ENCODE measurements around the gene ZNF143.
"Not testable (repeated sequence)": the region's sequence is repeated elsewhere in the genome, so short reads cannot be mapped to it uniquely, and the experiment has no call there.

The ZNF143 gene

DNA sequence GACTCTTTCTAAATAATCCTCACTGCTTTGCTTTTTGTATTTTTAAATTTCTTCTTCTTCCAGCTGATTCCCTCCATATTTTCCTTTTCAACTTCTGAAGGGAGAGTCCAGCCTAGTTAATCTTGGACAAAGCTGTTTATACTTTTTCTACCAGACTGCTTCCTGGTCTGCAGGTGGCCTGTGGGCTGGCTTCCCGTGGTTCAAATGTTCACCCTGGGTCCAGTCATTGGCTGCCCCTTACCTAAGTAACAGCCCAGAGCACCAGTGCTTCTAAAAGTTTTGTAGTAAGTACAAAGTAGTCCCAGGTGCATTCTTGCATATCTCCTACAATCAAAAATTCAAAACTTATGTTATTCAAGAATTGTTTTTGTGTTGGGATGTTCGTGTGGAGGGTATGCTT is 19.1 kb downstream of the ZNF143 start:
- Mint-ChIP-seq H3K9me3 (no peaks in the 10 kb centered on the region), H3K27ac (peak overlapping the region; percentile 58), H3K4me1 (ENCODE audit: low read depth) (no peaks in the 10 kb centered on the region), H3K27me3 (no peaks in the 10 kb centered on the region), H3K36me3 (ENCODE audit: low read depth) (peaks cover 47% of the 10 kb centered on the region), H3K4me3 (no peak overlapping the region)

DNA sequence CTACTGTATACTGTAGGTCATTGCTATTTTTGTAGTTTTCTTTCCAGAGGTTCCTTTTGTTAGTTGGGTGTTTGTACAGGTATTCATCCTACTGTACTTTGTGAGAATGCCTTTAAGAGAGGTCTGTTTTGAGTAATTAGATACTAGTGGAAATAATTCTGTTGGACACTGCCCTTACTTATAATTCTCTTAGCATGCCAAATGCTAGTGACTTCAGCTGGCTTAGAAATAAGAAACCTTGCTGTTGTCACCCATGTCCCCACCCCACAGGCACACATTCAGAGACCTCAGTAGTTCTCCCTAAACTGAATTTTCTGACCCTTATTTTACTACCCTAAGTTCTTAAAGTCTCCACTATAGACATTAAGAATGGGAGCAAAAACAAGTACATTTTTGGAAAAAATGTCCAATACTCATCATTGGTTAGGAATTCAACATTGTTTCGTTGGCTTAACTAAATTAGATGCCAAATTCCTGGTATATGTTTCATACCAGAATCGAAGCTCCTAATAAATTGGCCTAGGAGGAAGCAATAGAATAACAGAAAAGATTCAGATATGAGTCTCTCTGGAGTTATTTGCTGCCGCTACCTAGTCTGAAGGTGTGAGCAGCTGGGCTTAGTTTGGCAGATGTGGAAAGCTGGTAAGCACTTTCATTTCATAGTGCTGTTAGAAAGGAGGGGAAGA is 28.4 kb downstream of the ZNF143 start:
- Mint-ChIP-seq H3K27ac (no peak overlapping the region), H3K36me3 (ENCODE audit: low read depth) (peaks cover 46% of the 10 kb centered on the region)

DNA sequence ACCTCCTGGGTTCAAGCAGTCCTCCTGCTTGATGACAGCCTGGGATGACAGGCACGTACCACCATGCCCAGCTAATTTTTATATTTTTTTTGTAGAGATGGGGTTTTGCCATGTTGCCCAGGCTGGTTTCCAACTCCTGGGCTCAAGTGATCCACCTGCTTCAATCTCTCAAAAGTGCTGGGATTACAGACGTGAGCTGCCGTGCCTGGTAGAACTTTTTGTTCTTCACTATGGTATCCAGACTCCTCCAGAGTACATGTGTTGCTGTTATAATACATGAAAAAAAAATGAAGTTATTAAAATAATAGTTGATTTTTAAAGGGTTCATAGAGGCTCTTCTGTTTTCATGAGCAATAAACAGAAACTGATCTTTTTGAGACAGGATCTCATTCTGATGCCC is 29.6 kb downstream of the ZNF143 start:
- Mint-ChIP-seq H3K4me1 (ENCODE audit: low read depth) (no peaks in the 10 kb centered on the region), H3K9me3 (no peaks in the 10 kb centered on the region), H3K27ac (no peak overlapping the region), H3K4me3 (no peak overlapping the region), H3K27me3 (no peaks in the 10 kb centered on the region), H3K36me3 (ENCODE audit: low read depth) (peaks cover 49% of the 10 kb centered on the region)

More for the DNA sequence above, 28.4 kb downstream of the ZNF143 start:
- Mint-ChIP-seq H3K27me3 (no peaks in the 10 kb centered on the region), H3K4me3 (no peak overlapping the region), H3K9me3 (no peaks in the 10 kb centered on the region), H3K4me1 (ENCODE audit: low read depth) (no peaks in the 10 kb centered on the region)

DNA sequence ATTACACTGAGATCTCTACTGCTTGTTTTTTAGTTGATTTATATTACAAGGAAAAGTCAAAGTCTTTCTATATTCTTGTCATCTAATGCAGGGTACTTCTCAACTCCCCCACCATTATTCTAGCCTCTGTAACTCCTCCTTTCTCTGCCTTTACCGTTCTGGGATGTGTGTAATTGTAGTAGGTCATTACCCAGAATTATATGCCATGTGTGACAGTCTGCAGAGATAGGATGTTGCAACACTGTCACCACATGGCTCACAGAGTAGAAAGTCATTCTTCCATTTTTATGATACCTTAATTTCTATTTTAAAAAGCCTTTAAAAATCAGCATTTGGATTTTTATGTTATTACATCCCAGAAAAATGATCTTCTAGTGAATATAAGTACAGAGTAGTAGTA is 32.7 kb downstream of the ZNF143 start:
- no peaks in the 10 kb centered on the region for H3K27me3 Mint-ChIP-seq
- H3K4me3 Mint-ChIP-seq, result no peak overlapping the region
- no peaks in the 10 kb centered on the region for H3K4me1 Mint-ChIP-seq (ENCODE audit: low read depth)
- H3K36me3 Mint-ChIP-seq (ENCODE audit: low read depth), result peaks cover 54% of the 10 kb centered on the region
- H3K27ac Mint-ChIP-seq, result no peak overlapping the region
- H3K9me3 Mint-ChIP-seq, result no peaks in the 10 kb centered on the region

DNA sequence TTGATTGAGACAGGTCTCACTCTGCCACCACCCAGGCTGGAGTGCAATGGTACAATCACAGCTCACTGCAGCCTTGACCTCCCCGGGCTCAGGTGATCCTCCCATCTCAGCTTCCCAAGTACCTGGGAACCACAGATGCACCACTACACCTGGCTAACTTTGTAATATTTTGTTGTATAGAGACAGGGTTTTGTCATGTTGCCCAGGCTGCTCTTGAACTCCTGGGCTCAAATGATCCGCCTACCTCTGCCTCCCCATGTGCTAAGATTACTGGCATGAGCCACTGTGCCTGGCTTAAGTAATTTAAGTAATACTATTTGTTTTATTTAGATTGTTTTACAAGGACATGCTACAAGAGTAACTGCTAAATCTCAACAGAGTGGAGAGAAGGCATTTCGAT is 33.5 kb downstream of the ZNF143 start:
- no peak overlapping the region for H3K27ac Mint-ChIP-seq
- no peaks in the 10 kb centered on the region for H3K4me1 Mint-ChIP-seq (ENCODE audit: low read depth)
- H3K27me3 Mint-ChIP-seq, result no peaks in the 10 kb centered on the region
- H3K4me3 Mint-ChIP-seq, result no peak overlapping the region
- H3K36me3 Mint-ChIP-seq (ENCODE audit: low read depth), result peaks cover 58% of the 10 kb centered on the region
- no peaks in the 10 kb centered on the region for H3K9me3 Mint-ChIP-seq

DNA sequence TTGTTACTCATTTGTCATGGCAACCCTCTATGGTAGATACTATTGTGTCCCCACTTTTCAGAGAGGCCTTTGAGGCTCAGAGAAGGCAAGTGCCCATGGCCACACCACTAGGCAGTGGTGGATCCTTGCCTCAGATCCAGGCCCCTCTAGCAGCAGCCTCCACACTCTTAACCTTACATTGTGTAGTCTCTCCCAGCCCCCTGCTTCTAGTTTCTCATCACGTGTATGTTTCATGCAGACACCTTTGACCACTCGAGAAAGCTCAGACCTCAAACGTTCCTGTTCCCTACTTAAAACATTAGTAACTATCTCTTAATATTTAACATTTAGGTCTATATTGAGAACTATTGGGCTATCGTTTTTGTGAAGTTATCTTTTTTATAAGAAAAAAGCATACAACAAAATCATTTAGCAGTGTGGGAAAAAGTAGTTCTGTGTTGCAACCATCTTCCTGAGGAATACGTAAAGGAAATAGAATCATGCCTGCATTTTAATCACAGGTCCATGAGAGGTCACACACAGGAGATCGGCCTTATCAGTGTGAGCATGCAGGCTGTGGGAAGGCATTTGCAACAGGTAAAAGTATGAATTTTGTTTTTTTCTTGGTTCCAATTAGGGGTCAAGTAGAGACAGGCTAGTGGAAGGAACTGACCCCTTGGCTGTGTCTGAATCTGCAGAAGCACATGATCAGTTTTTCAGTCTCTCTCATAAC is 35.1 kb downstream of the ZNF143 start:
- H3K27me3 Mint-ChIP-seq, result no peaks in the 10 kb centered on the region
- no peak overlapping the region for H3K4me3 Mint-ChIP-seq
- no peak overlapping the region for H3K27ac Mint-ChIP-seq
- H3K36me3 Mint-ChIP-seq (ENCODE audit: low read depth), result peaks cover 63% of the 10 kb centered on the region
- no peaks in the 10 kb centered on the region for H3K9me3 Mint-ChIP-seq
- H3K4me1 Mint-ChIP-seq (ENCODE audit: low read depth), result no peaks in the 10 kb centered on the region

DNA sequence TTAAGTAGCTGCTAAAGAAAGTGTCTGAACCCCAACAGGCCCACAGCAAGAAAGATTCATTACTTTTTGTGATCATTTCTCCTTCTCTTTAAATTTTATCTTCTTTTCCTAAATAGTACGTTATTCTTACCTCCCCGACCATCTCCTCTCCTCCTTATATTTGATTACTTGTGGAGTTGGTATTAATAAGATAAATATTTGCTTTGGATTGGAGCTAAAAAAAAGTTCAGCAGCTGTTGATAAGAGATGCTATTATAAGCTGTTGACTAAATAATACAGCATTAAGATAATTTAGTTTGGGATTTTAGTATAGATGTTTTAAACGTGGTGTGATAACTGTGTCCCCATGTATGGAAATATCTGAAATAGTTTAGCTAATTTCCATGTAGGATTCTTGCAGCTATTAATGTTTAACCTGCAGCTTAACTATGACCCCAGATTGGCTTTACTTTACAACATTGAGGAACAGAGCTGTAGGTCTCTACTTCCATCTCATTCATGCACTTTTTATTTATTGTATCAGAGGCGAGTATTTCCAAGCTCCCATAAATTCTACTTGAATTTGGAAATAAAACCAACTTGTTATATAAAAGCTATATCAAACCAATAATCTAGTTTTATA is 37.8 kb downstream of the ZNF143 start:
- Mint-ChIP-seq H3K9me3 (no peaks in the 10 kb centered on the region), H3K4me1 (ENCODE audit: low read depth) (no peaks in the 10 kb centered on the region), H3K36me3 (ENCODE audit: low read depth) (peaks cover 69% of the 10 kb centered on the region), H3K4me3 (no peak overlapping the region), H3K27me3 (no peaks in the 10 kb centered on the region), H3K27ac (no peak overlapping the region)

DNA sequence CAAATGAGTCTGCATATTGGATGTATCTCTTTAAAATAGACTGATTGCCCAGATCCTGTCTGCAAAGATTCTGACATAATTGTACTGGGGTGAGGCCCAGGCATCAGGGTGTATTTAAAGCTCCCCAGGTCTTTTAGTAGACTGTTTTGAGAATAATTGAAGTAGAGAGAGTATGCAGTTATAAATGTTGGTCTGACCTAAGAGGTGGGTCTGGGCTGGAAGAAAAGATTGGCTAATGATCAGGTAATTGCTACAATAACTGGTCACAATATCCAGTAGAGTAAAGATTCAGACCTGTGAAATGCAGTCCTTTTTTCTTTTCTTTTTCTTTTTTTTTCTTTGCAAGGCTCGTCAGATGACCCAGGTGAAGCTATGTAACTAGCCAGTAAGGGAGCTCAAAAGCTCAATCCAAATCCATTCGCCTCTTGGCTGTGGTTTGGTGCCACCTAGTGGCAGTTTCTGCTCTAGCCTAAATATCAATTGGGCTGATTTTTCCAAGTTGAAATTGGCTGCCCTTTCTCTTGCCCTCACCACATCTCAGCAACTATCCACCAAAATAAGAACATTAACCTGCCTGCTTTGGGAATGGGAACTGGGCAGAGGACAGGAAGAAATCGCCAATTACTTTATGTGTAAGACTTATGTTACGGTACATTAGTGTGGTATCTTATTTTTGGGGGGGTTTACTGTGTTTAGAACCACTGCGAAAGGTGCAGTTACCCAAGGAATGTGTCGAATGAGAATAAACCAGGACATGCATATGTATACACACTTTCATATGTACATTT is 45.9 kb downstream of the ZNF143 start:
- H3K36me3 Mint-ChIP-seq (ENCODE audit: low read depth), result peaks cover 35% of the 10 kb centered on the region
- no peaks in the 10 kb centered on the region for H3K9me3 Mint-ChIP-seq
- no peak overlapping the region for H3K27ac Mint-ChIP-seq
- H3K4me1 Mint-ChIP-seq (ENCODE audit: low read depth), result peaks cover 5% of the 10 kb centered on the region
- H3K27me3 Mint-ChIP-seq, result no peaks in the 10 kb centered on the region
- H3K4me3 Mint-ChIP-seq, result no peak overlapping the region

DNA sequence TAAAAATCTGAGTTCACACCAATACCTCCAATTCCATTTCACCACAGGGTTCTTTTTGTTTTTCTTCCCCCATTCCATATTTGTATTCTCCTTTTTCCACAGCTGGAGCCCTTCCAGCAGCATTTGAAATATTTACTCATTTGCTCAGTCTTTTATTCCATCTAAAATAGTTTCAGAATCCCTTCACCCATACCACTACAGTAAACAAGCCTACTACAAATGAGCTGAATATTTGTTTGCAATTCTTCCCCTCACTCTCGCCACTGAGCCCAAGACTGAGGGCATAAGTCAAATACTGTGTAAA is 46.4 kb downstream of the ZNF143 start:
- Mint-ChIP-seq H3K27me3 (no peaks in the 10 kb centered on the region), H3K27ac (no peak overlapping the region), H3K4me1 (ENCODE audit: low read depth) (peaks cover 5% of the 10 kb centered on the region), H3K4me3 (no peak overlapping the region), H3K36me3 (ENCODE audit: low read depth) (peaks cover 34% of the 10 kb centered on the region), H3K9me3 (no peaks in the 10 kb centered on the region)

DNA sequence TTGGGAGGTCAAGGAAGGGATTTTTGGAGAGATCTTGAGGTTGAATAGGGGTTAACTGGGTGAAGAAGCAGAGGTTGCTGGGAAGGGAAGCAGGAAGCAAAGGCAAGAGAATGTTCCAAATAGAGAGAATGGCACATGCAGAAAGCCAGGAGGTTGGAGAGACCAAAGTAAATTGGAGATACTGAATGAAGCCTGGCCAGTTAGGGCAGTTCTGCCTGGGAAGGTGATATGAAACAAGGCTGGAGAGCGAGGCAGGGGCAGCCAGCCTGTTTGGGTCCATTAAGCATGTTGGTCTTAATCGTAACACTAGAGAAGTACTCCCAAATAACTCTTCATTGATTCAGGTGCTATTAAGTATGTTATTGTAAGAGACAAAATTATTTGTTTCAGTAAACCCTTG is 48.2 kb downstream of the ZNF143 start:
- H3K9me3 Mint-ChIP-seq, result no peaks in the 10 kb centered on the region
- H3K27ac Mint-ChIP-seq, result peak overlapping the region; percentile 34
- H3K36me3 Mint-ChIP-seq (ENCODE audit: low read depth), result peaks cover 42% of the 10 kb centered on the region
- no peak overlapping the region for H3K4me3 Mint-ChIP-seq
- H3K4me1 Mint-ChIP-seq (ENCODE audit: low read depth), result peaks cover 5% of the 10 kb centered on the region
- no peaks in the 10 kb centered on the region for H3K27me3 Mint-ChIP-seq

DNA sequence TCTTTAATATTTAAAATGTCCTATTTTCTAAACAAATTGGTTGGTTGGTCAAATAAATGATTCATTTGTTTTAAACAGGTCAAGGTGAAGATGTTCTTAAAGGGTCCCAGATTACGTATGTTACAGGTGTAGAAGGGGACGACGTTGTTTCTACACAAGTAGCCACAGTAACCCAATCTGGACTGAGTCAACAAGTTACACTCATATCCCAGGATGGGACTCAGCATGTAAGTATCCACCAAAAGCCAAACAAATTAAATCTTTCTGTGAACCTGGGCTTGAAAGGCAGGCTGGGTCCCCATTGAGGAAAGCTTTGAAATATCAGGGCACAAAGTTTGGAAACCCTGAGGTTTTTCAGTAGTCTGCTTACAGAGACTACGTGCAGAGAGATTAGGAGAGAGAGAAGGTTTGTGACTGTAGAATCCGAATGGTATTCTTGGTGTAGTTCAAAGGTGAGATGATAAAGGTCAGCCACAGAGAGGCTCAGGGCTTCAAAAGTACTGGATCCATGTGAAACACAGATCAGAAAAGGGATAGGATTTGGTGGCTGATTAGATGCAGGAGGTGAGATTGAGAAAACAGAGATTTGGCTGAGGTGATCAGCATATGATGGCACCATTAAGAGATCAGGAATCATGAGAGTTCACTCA is 51.7 kb downstream of the ZNF143 start:
- Mint-ChIP-seq H3K27ac (no peak overlapping the region), H3K27me3 (no peaks in the 10 kb centered on the region), H3K9me3 (no peaks in the 10 kb centered on the region), H3K4me1 (ENCODE audit: low read depth) (peaks cover 5% of the 10 kb centered on the region), H3K36me3 (ENCODE audit: low read depth) (peaks cover 61% of the 10 kb centered on the region), H3K4me3 (no peak overlapping the region)

DNA sequence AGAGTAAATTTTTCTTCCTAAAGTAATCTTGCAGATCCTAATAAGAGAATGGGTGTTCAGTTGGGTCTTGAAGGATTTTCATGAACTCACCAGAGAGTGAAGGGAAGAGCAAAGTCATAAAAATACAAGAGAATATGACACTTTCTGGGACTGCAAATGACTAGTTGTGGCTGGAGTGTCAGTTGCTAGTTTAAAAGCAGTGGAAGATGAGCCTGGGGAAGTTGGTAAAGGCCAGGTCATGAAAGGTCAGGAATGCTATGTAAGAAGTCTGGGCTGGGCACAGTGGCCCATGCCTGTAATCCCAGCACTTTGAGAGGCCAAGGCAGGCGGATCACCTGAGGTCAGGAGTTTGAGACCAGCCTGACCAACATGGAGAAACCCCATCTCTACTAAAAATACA is 53.8 kb downstream of the ZNF143 start:
- peaks cover 64% of the 10 kb centered on the region for H3K36me3 Mint-ChIP-seq (ENCODE audit: low read depth)
- H3K4me1 Mint-ChIP-seq (ENCODE audit: low read depth); H3K4me3 Mint-ChIP-seq; H3K27me3 Mint-ChIP-seq; H3K27ac Mint-ChIP-seq; H3K9me3 Mint-ChIP-seq: not testable (repeated sequence)

DNA sequence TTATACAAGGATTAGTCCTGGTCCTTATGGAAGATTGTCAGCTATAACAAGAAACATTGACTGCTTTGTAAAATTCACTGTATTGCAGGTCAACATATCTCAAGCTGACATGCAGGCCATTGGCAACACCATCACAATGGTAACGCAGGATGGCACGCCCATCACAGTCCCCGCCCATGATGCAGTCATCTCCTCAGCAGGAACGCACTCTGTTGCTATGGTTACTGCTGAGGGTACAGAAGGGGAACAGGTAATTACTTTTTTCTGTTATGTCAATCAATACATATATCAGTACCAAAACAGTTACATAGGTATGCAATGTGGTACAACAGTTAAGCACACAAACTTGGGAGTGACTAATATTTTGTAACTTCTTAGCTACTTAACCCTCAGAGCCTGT is 55.3 kb downstream of the ZNF143 start:
- Mint-ChIP-seq H3K4me1 (ENCODE audit: low read depth) (no peaks in the 10 kb centered on the region), H3K36me3 (ENCODE audit: low read depth) (peaks cover 62% of the 10 kb centered on the region), H3K4me3 (no peak overlapping the region), H3K27ac (no peak overlapping the region), H3K27me3 (no peaks in the 10 kb centered on the region), H3K9me3 (no peaks in the 10 kb centered on the region)

DNA sequence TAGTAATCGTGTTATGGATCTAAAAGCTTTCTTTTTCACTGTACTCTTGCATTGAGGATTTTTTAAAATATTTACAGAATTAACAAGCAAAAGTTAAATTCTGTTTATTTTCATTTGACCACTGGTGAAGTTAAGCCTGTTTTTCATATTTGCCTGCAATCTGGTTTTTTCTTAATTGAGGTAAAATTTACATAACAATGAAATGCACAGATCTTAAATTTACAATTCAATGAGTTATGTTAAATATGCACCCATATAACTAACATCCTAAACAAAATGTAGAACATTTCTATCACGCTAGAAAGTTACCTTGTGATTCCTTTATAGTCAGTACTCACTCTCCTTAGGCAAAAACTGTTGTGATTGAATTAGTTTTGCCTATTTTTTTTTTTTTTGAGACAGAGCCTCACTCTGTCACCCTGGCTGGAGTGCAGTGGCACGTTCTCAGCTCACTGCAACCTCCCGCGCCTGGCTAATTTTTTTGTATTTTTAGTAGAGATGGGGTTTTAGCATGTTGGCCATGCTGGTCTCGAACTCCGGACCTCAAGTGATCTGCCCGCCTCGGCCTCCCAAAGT is 58.1 kb downstream of the ZNF143 start:
- H3K27me3 Mint-ChIP-seq, result no peaks in the 10 kb centered on the region
- no peak overlapping the region for H3K27ac Mint-ChIP-seq
- H3K36me3 Mint-ChIP-seq (ENCODE audit: low read depth), result peaks cover 53% of the 10 kb centered on the region
- H3K4me1 Mint-ChIP-seq (ENCODE audit: low read depth), result no peaks in the 10 kb centered on the region
- H3K4me3 Mint-ChIP-seq, result no peak overlapping the region
- no peaks in the 10 kb centered on the region for H3K9me3 Mint-ChIP-seq
